Upper lobe of left lung (tissue), 6 donors: ENCODE measurements around the gene ARHGEF12. TPM values are rescaled to one million over a fixed set of nuclear protein-coding genes. Genes with fewer than 3 reads are reported as not detected.
A peak's percentile ranks its signal among the peaks of the same experiment; 100 is the strongest.

Experiments
- ATAC-seq, 2 donors: fragments of 200-7000 bp; cut with Tn5 transposase; one replicate each; pipeline ENCODE4 v1.9.1; 2022; ENCODE audit warnings: mild to moderate bottlenecking in 2 of 2, moderate library complexity in 2 of 2; ENCODE audit not compliant: low FRiP score in 2 of 2
- DNase-seq, 2 donors: peaks; one replicate each; pipeline ENCODE4 v3.0.0-alpha.2; 2019 to 2020
- H3K27ac ChIP-seq, 4 donors: fragments of 200-600 bp; sonication (generic); one replicate each; pipeline ENCODE4 v1.5.1; 2016 to 2019
- H3K27me3 ChIP-seq, 4 donors: fragments of 200-600 bp; sonication (generic); one replicate each; pipeline ENCODE4 v1.5.1; 2017 to 2019
- H3K36me3 ChIP-seq, 4 donors: fragments of 200-600 bp; sonication (generic); one replicate each; pipeline ENCODE4 v1.5.1; 2016 to 2019
- H3K4me1 ChIP-seq, 4 donors: fragments of 200-600 bp; sonication (generic); one replicate each; pipeline ENCODE4 v1.5.1; 2018 to 2019
- H3K4me3 ChIP-seq, 4 donors: fragments of 200-600 bp; sonication (generic); one replicate each; pipeline ENCODE4 v1.5.1; 2017 to 2019; ENCODE audit warnings: mild to moderate bottlenecking in 2 of 4, moderate library complexity in 1 of 4
- H3K9me3 ChIP-seq, 4 donors: fragments of 200-600 bp; sonication (generic); one replicate each; pipeline ENCODE4 v1.5.1; 2018 to 2019
- CTCF ChIP-seq, 6 experiments: fragments of 450-650 bp in 4 of 6; fragments of 200-600 bp in 2 of 6; sonication (generic) in 2 of 6; IDR thresholded peaks; one replicate each; pipeline ENCODE4 v1.5.1; 2016 to 2019; ENCODE audit warnings: antibody characterized with exemption in 6 of 6
- EP300 ChIP-seq, 4 donors: sonication (generic); formaldehyde crosslinking; IDR thresholded peaks; one replicate each; pipeline ENCODE4 v1.5.1; 2017; ENCODE audit warnings: antibody characterized with exemption in 4 of 4, control low read depth in 2 of 4
- POLR2A ChIP-seq, 4 donors: fragments of 450-650 bp; IDR thresholded peaks; one replicate each; pipeline ENCODE4 v1.5.1; 2016 to 2017; ENCODE audit warnings: antibody characterized with exemption in 4 of 4, mild to moderate bottlenecking in 2 of 4
- POLR2AphosphoS5 ChIP-seq, 2 donors: sonication (generic); formaldehyde crosslinking; IDR thresholded peaks; one replicate each; pipeline ENCODE4 v1.5.1; 2017; ENCODE audit warnings: antibody characterized with exemption in 2 of 2
- WGBS, 2 donors: methylation state at CpG; one replicate each; pipeline ENCODE4 v1.1.5; 2017 to 2018; 5-methylcytosine and 5-hydroxymethylcytosine counted together
- total RNA-seq, 6 donors: library from RNA; depleted of rRNA in 4 of 6; stranded (reverse); fragments of >200 nt in 4 of 6; gene quantifications; one replicate each; pipeline versions ENCODE4 v1.1.0 to v1.2.1, GENCODE V29; 2016 to 2021
- donor health status: DM: no; HTN: no; CAD: no; lungs with moderate emphysema.
- donor health status: DM: no; HTN: yes; CAD: no; lungs with severe emphysema.

Gene ARHGEF12
- total RNA-seq = 100 to 1,000 TPM in 4 of 6 donors, 10 to 100 TPM in 2; 90.1 to 170 (median 106) TPM

- no peaks in the 10 kb centered on the region for H3K27me3 ChIP-seq
- DNase-seq = peak; percentile 93 to 99
- peak within 1 kb of the TSS; percentile 94 to 99 (median 98) for H3K27ac ChIP-seq
- peak within 1 kb of the TSS; percentile 68 to 87 (median 82) for H3K4me3 ChIP-seq
- ATAC-seq = peak; percentile 92 to 93
- peak in 3 of 4 donors; percentile 68 to 82 (median 70) for TF ChIP-seq POLR2A (IDR thresholded peaks at IDR 0.05)
- peak in 1 of 4 donors; percentile 64 for TF ChIP-seq EP300 (IDR thresholded peaks at IDR 0.05)
- no peak for TF ChIP-seq CTCF (IDR thresholded peaks at IDR 0.05)
- peak in 1 of 2 donors; percentile 66 for TF ChIP-seq POLR2AphosphoS5 (IDR thresholded peaks at IDR 0.05)
- no peaks in the 10 kb centered on the region for H3K9me3 ChIP-seq
- 0% methylated on average over 6 to 30 of the region's 92 CpGs for WGBS, 2 donors
- peaks cover 17 to 49% (median 22%) of the 10 kb centered on the region in 4 donors for H3K4me1 ChIP-seq
- peaks cover 0 to under 1% (median 0%) of the 10 kb centered on the region in 4 donors for H3K36me3 ChIP-seq
These were observed at the start of gene ARHGEF12 for GRCh38 chr11:120335908-120336640. Gene ARHGEF12 (plus strand): TSS chr11:120336413. CDS start chr11:120337244, 831 bp downstream.

GRCh38 chr11:120288021-120288420 lies 48.2 kb upstream of the ARHGEF12 start:
- Histone ChIP-seq H3K4me3 (no peak overlapping the region), H3K9me3 (no peaks in the 10 kb centered on the region), H3K36me3 (no peaks in the 10 kb centered on the region), H3K4me1 (peaks cover 0 to 4% (median 0%) of the 10 kb centered on the region in 4 donors), H3K27ac (no peak overlapping the region), H3K27me3 (no peaks in the 10 kb centered on the region)
- 91 to 93% methylated on average over 2 of the region's 2 CpGs for WGBS, 2 donors
- ATAC-seq = no peak
- DNase-seq = no peak
- TF ChIP-seq EP300 (IDR thresholded peaks at IDR 0.05) (no peak), POLR2AphosphoS5 (IDR thresholded peaks at IDR 0.05) (no peak), POLR2A (IDR thresholded peaks at IDR 0.05) (no peak), CTCF (IDR thresholded peaks at IDR 0.05) (no peak)

GRCh38 chr11:120289426-120289825 lies 46.8 kb upstream of the ARHGEF12 start:
- TF ChIP-seq CTCF (IDR thresholded peaks at IDR 0.05) = no peak
- no peak for TF ChIP-seq EP300 (IDR thresholded peaks at IDR 0.05)
- no peak for TF ChIP-seq POLR2A (IDR thresholded peaks at IDR 0.05)
- TF ChIP-seq POLR2AphosphoS5 (IDR thresholded peaks at IDR 0.05) = no peak
- ATAC-seq (no peak), DNase-seq (no peak)
- 65 to 69% methylated on average over 9 of the region's 9 CpGs for WGBS, 2 donors
- Histone ChIP-seq H3K27me3 (no peaks in the 10 kb centered on the region), H3K27ac (no peak overlapping the region), H3K36me3 (no peaks in the 10 kb centered on the region), H3K4me3 (no peak overlapping the region), H3K4me1 (peaks cover 0 to 4% (median 0%) of the 10 kb centered on the region in 4 donors), H3K9me3 (no peaks in the 10 kb centered on the region)

- WGBS, 2 donors = 53 to 67% methylated on average over 3 of the region's 3 CpGs
- H3K27ac ChIP-seq = no peak overlapping the region
These were observed 45.3 kb upstream of the ARHGEF12 start for GRCh38 chr11:120290956-120291355.

More at GRCh38 chr11:120290956-120291355, 45.3 kb upstream of the ARHGEF12 start:
- DNase-seq (no peak), ATAC-seq (no peak)
- H3K9me3 ChIP-seq = no peaks in the 10 kb centered on the region
- no peak for TF ChIP-seq CTCF (IDR thresholded peaks at IDR 0.05)
- no peak for TF ChIP-seq POLR2AphosphoS5 (IDR thresholded peaks at IDR 0.05)
- no peak for TF ChIP-seq EP300 (IDR thresholded peaks at IDR 0.05)
- no peak for TF ChIP-seq POLR2A (IDR thresholded peaks at IDR 0.05)
- H3K27me3 ChIP-seq = no peaks in the 10 kb centered on the region
- no peaks in the 10 kb centered on the region for H3K36me3 ChIP-seq
- H3K4me3 ChIP-seq = no peak overlapping the region
- H3K4me1 ChIP-seq = no peaks in the 10 kb centered on the region
